Measurements from ENCODE around the gene F8. TPM values are rescaled to one million over a fixed set of nuclear protein-coding genes. Genes with fewer than 3 reads are reported as not detected.

Gene F8
- total and polyA plus RNA-seq, 10 of the 15 experiments (the other 5 are each of a cell fraction or from before 2014, with no cell fraction given): 3.0 to 8.1 (median 5.1) TPM

- no peak overlapping the region for H3K4me2 ChIP-seq (ENCODE audit: control insufficient read depth, insufficient read depth)
- WGBS (ENCODE audit: insufficient coverage, insufficient replicate concordance, low lambda C conversion rate, missing lambda C conversion rate): 29% methylated on average over 3 of the region's 3 CpGs
- POLR2A ChIA-PET: no interaction called here
- intact Hi-C loops (cut with micrococcal nuclease; ENCODE audit: unreplicated experiment) (no loop called here), in situ Hi-C loops (cut with MboI) (loop anchor here (10.0 kb wide), 1 partner anchor 289 kb away; the partner anchor contains the start of genes G6PD and IKBKG)
- BruUV-seq (replicated peaks): no TSS peak
- CTCF ChIA-PET: interaction anchor here (1.0 to 2.7 kb wide), 2 partner anchors 15 to 85 kb away, joined by 3 to 8 read pairs; no protein-coding TSS in a partner anchor
- peaks cover 3% of the 10 kb centered on the region; the same call in 1 of the 2 replicates for H3K4me1 ChIP-seq (ENCODE audit: control insufficient read depth, insufficient read depth, low read length)
- FAIRE-seq (no peak), ATAC-seq (no peak), DNase-seq (ENCODE audit: low read depth, low spot score) (no peak)
- H3K27ac ChIP-seq (ENCODE audit: control insufficient read depth, insufficient read depth): no peak overlapping the region
- no peak overlapping the region for H2AFZ ChIP-seq (ENCODE audit: control insufficient read depth, low read depth, low read length)
- SMC1A ChIA-PET (ENCODE audit: uncharacterized antibody, unreplicated experiment): interaction anchor here (0.7 to 1.3 kb wide), 5 partner anchors 12 to 121 kb away, joined by 3 to 4 read pairs (median 3); no protein-coding TSS in a partner anchor
- no peaks in the 10 kb centered on the region for H3K9me3 ChIP-seq (replicated peaks; ENCODE audit: control insufficient read depth, insufficient read depth, low read length)
- H3K27me3 ChIP-seq (replicated peaks in 1 of 2; ENCODE audit: control insufficient read depth in 2 of 2, insufficient read depth in 2 of 2, low read length in 1 of 2): no peaks in the 10 kb centered on the region
- no peak overlapping the region for H3K9ac ChIP-seq (ENCODE audit: control insufficient read depth, insufficient read depth, low read length)
- H3K79me2 ChIP-seq (ENCODE audit: control insufficient read depth, insufficient read depth, low read length): no peaks in the 10 kb centered on the region
- no peak overlapping the region for H3K4me3 ChIP-seq
- H3K36me3 ChIP-seq (ENCODE audit: control insufficient read depth in 2 of 2, insufficient read depth in 2 of 2, low read length in 1 of 2): no peaks in the 10 kb centered on the region
- RAD21 ChIA-PET (ENCODE audit: unreplicated experiment): interaction anchor here (1.1 to 1.9 kb wide), 3 partner anchors 8 to 85 kb away, joined by 4 to 5 read pairs (median 5); partner anchors contain the start of gene DKC1
- H4K20me1 ChIP-seq (ENCODE audit: control insufficient read depth, insufficient read depth): no peaks in the 10 kb centered on the region
- TF ChIP-seq POU2F2 (IDR thresholded peaks at IDR 0.05; ENCODE audit: borderline replicate concordance, low read depth, low read length) (no peak), MTA3 (IDR thresholded peaks at IDR 0.05; ENCODE audit: borderline replicate concordance, low read length) (no peak), MLLT1 (IDR thresholded peaks at IDR 0.05) (no peak), RUNX3 (IDR thresholded peaks at IDR 0.05; ENCODE audit: low read length) (no peak), CEBPB (IDR thresholded peaks at IDR 0.05; ENCODE audit: borderline replicate concordance in 1 of 2, low read depth in 2 of 2, low read length in 2 of 2) (no peak), WRNIP1 (IDR thresholded peaks at IDR 0.05; ENCODE audit: borderline replicate concordance, low read depth, low read length) (no peak), ZNF622 (IDR thresholded peaks at IDR 0.05) (no peak), RB1 (IDR thresholded peaks at IDR 0.05; ENCODE audit: borderline replicate concordance) (no peak), PBX3 (IDR thresholded peaks at IDR 0.05; ENCODE audit: insufficient replicate concordance, low read depth, low read length) (no peak), HSF1 (IDR thresholded peaks at IDR 0.05; ENCODE audit: low read depth, low read length) (no peak), NRF1 (conservative IDR thresholded peaks at IDR 0.05; ENCODE audit: low read depth, low read length) (no peak), NFIC (IDR thresholded peaks at IDR 0.05; ENCODE audit: low read depth, low read length) (no peak), ZBTB40 (IDR thresholded peaks at IDR 0.05; ENCODE audit: borderline replicate concordance) (no peak), IRF5 (IDR thresholded peaks at IDR 0.05; ENCODE audit: borderline replicate concordance) (no peak)
These were observed 188.7 kb downstream of the F8 start for GRCh38 chrX:154833746-154834274.
